Osteocyte (in vitro differentiated cells): ENCODE measurements around the gene CS. TPM values are rescaled to one million over a fixed set of nuclear protein-coding genes. Genes with fewer than 3 reads are reported as not detected.
A peak's percentile ranks its signal among the peaks of the same experiment; 100 is the strongest.
"Not testable (repeated sequence)": the region's sequence is repeated elsewhere in the genome, so short reads cannot be mapped to it uniquely, and the experiment has no call there.

ENCODE experiments used
- DNase-seq: peaks from one replicate; pipeline ENCODE4 v3.0.0; 2021; ENCODE audit warnings: mixed read lengths; ENCODE audit not compliant: unreplicated experiment; ENCODE audit errors: extremely low spot score
- H3K27ac Mint-ChIP-seq: one replicate; pipeline ENCODE4 v1.8.0; 2021; ENCODE audit warnings: mild to moderate bottlenecking, mixed read lengths; ENCODE audit not compliant: unreplicated experiment
- H3K27me3 Mint-ChIP-seq: one replicate; pipeline ENCODE4 v1.8.0; 2021; ENCODE audit warnings: mixed read lengths; ENCODE audit not compliant: unreplicated experiment
- H3K36me3 Mint-ChIP-seq: one replicate; pipeline ENCODE4 v1.8.0; 2021; ENCODE audit warnings: mixed read lengths; ENCODE audit not compliant: unreplicated experiment
- H3K4me1 Mint-ChIP-seq: one replicate; pipeline ENCODE4 v1.8.0; 2021; ENCODE audit warnings: mixed read lengths; ENCODE audit not compliant: unreplicated experiment
- H3K4me3 Mint-ChIP-seq: one replicate; pipeline ENCODE4 v1.8.0; 2021; ENCODE audit warnings: mild to moderate bottlenecking, moderate library complexity, mixed read lengths; ENCODE audit not compliant: unreplicated experiment
- H3K9me3 Mint-ChIP-seq: one replicate; pipeline ENCODE4 v1.8.0; 2021; ENCODE audit warnings: mixed read lengths; ENCODE audit not compliant: unreplicated experiment
- long read RNA-seq: library from polyadenylated mRNA; unstranded; transcript quantifications from one replicate; pipeline ENCODE4 v2.0.0, GENCODE V29; 2021
- total RNA-seq: library from RNA; stranded (reverse); gene quantifications from 2 replicates; pipeline ENCODE4 v1.2.1, GENCODE V29; 2021
- TF ChIP-seq, protein P1 (sequence below): fragments of 200-600 bp; sonication (generic); IDR thresholded peaks from 2 replicates; pipeline ENCODE4 v1.5.0; 2021; ENCODE audit warnings: antibody characterized with exemption, mild to moderate bottlenecking, moderate library complexity

The CS gene
- total RNA-seq = 199 and 206 TPM in 2 replicates
- long read RNA-seq, transcript CS-201 (11 exons, 2,975 nt) = major isoform, 12 of 25 reads
- long read RNA-seq, partial matches to known transcripts = 5 of 25 reads
- long read RNA-seq, other reads (novel, unspliced or antisense) = 6 of 25 reads

- Mint-ChIP-seq H3K9me3 (no peaks in the 10 kb centered on the region), H3K27ac (peak within 1 kb of the TSS; percentile 94), H3K4me3 (peak within 1 kb of the TSS; percentile 93), H3K27me3 (no peaks in the 10 kb centered on the region), H3K4me1 (peaks cover 42% of the 10 kb centered on the region), H3K36me3 (peaks cover 2% of the 10 kb centered on the region)
- TF ChIP-seq, protein P1, sequence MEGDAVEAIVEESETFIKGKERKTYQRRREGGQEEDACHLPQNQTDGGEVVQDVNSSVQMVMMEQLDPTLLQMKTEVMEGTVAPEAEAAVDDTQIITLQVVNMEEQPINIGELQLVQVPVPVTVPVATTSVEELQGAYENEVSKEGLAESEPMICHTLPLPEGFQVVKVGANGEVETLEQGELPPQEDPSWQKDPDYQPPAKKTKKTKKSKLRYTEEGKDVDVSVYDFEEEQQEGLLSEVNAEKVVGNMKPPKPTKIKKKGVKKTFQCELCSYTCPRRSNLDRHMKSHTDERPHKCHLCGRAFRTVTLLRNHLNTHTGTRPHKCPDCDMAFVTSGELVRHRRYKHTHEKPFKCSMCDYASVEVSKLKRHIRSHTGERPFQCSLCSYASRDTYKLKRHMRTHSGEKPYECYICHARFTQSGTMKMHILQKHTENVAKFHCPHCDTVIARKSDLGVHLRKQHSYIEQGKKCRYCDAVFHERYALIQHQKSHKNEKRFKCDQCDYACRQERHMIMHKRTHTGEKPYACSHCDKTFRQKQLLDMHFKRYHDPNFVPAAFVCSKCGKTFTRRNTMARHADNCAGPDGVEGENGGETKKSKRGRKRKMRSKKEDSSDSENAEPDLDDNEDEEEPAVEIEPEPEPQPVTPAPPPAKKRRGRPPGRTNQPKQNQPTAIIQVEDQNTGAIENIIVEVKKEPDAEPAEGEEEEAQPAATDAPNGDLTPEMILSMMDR = no peak
- peak; percentile 99 for DNase-seq
Measured at GRCh38 chr12:56299853-56300643, at the start of gene CS. Gene CS (minus strand): TSS chr12:56300330. CDS start chr12:56300201, 129 bp downstream.

DNA sequence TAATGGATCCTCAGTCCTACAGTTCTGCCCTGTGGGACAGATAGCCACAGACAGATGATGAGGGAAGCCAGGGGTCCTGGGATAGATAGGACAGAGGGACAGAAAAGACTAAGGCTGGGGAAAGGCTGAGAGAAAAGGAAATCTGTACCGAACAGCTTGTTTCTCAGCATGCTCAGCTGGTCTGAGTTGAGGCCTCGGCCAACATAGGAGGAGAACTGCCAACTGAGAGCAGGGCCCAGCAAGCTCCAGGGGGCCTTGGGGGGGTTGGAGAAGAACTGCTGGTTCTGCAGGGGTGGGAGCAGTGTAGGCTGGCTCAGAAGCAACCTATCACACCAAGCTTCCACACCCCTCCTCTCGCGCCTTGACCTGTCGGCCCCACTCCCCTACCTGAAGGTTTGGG is 48.6 kb upstream of the CS start:
- H3K9me3 Mint-ChIP-seq = no peaks in the 10 kb centered on the region
- peaks cover 54% of the 10 kb centered on the region for H3K36me3 Mint-ChIP-seq
- H3K4me1 Mint-ChIP-seq = no peaks in the 10 kb centered on the region
- H3K27ac Mint-ChIP-seq = no peak overlapping the region
- DNase-seq = no peak
- no peak overlapping the region for H3K4me3 Mint-ChIP-seq
- TF ChIP-seq, protein P1 = no peak
- H3K27me3 Mint-ChIP-seq = no peaks in the 10 kb centered on the region

DNA sequence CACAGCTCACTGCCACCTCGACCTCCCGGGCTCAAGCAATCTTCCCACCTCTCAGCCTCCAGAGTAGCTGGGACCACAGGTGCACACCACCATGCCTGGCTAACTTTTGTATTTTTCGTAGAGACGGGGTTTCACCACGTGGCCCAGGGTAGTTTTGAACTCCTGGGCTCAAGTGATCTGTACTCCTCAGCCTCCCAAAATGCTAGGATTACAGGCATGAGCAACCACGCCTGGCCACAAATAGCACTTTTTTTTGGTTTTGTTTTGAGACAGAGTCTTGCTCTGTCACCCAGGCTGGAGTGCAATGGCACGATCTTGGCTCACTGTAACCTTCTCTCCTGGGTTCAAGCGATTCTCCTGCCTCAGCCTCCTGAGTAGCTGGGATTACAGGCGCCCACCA is 47.1 kb upstream of the CS start:
- H3K27ac Mint-ChIP-seq, H3K4me3 Mint-ChIP-seq, H3K9me3 Mint-ChIP-seq, H3K4me1 Mint-ChIP-seq, H3K27me3 Mint-ChIP-seq, DNase-seq: not testable (repeated sequence)
- H3K36me3 Mint-ChIP-seq = peaks cover 60% of the 10 kb centered on the region

- Mint-ChIP-seq H3K9me3 (no peaks in the 10 kb centered on the region), H3K4me3 (no peak overlapping the region), H3K36me3 (peaks cover 60% of the 10 kb centered on the region), H3K27ac (no peak overlapping the region), H3K27me3 (no peaks in the 10 kb centered on the region), H3K4me1 (no peaks in the 10 kb centered on the region)
- no peak for DNase-seq
- TF ChIP-seq, protein P1 = no peak
Measured at GRCh38 chr12:56346675-56347074, 46.5 kb upstream of the CS start.

- H3K27me3 Mint-ChIP-seq, H3K27ac Mint-ChIP-seq, DNase-seq, H3K9me3 Mint-ChIP-seq, H3K4me1 Mint-ChIP-seq, H3K4me3 Mint-ChIP-seq: not testable (repeated sequence)
- H3K36me3 Mint-ChIP-seq = peaks cover 32% of the 10 kb centered on the region
Measured at GRCh38 chr12:56342290-56342689, 42.2 kb upstream of the CS start.

DNA sequence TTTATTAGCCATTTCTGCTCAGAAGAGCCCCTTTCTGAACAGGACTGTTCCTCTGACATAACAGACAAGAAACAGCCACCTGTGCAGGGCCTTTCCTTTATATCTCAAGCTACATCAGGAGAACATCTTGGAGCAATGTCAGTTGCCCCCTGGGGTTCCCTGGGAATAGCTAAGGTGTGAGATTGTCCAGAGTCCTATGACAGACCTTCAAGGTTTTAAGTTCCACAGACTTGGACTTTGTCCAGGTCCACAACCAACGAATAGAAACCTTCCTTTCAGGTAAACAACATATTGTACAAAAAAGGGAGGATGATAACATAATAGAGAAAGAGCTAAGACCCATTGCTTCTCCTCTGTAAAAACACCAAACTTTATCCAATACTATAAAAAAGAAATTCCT is 41.5 kb upstream of the CS start:
- TF ChIP-seq, protein P1 = no peak
- H3K4me3 Mint-ChIP-seq = no peak overlapping the region
- no peaks in the 10 kb centered on the region for H3K9me3 Mint-ChIP-seq
- no peaks in the 10 kb centered on the region for H3K4me1 Mint-ChIP-seq
- DNase-seq = no peak
- H3K36me3 Mint-ChIP-seq = peaks cover 27% of the 10 kb centered on the region
- no peaks in the 10 kb centered on the region for H3K27me3 Mint-ChIP-seq
- H3K27ac Mint-ChIP-seq = no peak overlapping the region
